IPS-11a (cell line): Measurements from ENCODE around the gene ENTREP3.

Source experiments
- H3K4me3 ChIP-seq: one replicate; pipeline ENCODE4 v1.5.1; 2013; ENCODE audit warnings: low read depth, low read length, control low read depth

Gene ENTREP3

GRCh38 chr1:155202731-155203515, 52.4 kb downstream of the ENTREP3 start:
- H3K4me3 ChIP-seq = no peak overlapping the region

- H3K4me3 ChIP-seq = no peak overlapping the region
Measured at GRCh38 chr1:155202198-155202597, 53.1 kb downstream of the ENTREP3 start.

GRCh38 chr1:155200920-155201319, 54.4 kb downstream of the ENTREP3 start:
- H3K4me3 ChIP-seq = no peak overlapping the region

- H3K4me3 ChIP-seq = no peak overlapping the region
Measured at GRCh38 chr1:155199792-155200191, 55.5 kb downstream of the ENTREP3 start.

- no peak overlapping the region for H3K4me3 ChIP-seq
Measured at GRCh38 chr1:155198547-155198906, 56.8 kb downstream of the ENTREP3 start.

- H3K4me3 ChIP-seq = no peak overlapping the region
Measured at GRCh38 chr1:155197901-155198546, 57.3 kb downstream of the ENTREP3 start.
